HepG2 (cell line): ENCODE results near the gene VDAC2. TPM values are rescaled to one million over a fixed set of nuclear protein-coding genes. Genes with fewer than 3 reads are reported as not detected.

ENCODE experiments used
- ATAD3A ChIP-seq: sonication (generic); formaldehyde crosslinking; IDR thresholded peaks from 2 replicates; pipeline ENCODE4 v1.4.0; 2020; ENCODE audit warnings: missing genetic modification reagents
- ATF6 ChIP-seq: sonication (generic); formaldehyde crosslinking; conservative IDR thresholded peaks from 2 replicates; pipeline ENCODE4 v1.4.0; 2020; ENCODE audit warnings: missing genetic modification reagents
- ATF7-NPFF ChIP-seq: sonication (generic); formaldehyde crosslinking; IDR thresholded peaks from 2 replicates; pipeline ENCODE4 v1.8.1; 2023; ENCODE audit warnings: mild to moderate bottlenecking, low read depth, missing genetic modification reagents, moderate library complexity
- CENPBD1 ChIP-seq: sonication (generic); formaldehyde crosslinking; IDR thresholded peaks from 2 replicates; pipeline ENCODE4 v1.8.0; 2022; ENCODE audit warnings: missing genetic modification reagents, low read depth, mild to moderate bottlenecking, borderline replicate concordance
- KDM4B ChIP-seq: sonication (generic); formaldehyde crosslinking; IDR thresholded peaks from 2 replicates; pipeline ENCODE4 v1.4.0; 2020; ENCODE audit warnings: missing genetic modification reagents
- NFKB2 ChIP-seq: sonication (generic); formaldehyde crosslinking; IDR thresholded peaks from 2 replicates; pipeline ENCODE4 v1.4.0; 2020; ENCODE audit warnings: missing genetic modification reagents, borderline replicate concordance
- SOX13 ChIP-seq, 3 experiments: fragments of 450-650 bp in 1 of 3; sonication (generic) in 1 of 3; formaldehyde crosslinking in 1 of 3; IDR thresholded peaks in 2 of 3; conservative IDR thresholded peaks in 1 of 3; 2 replicates each; pipeline versions ENCODE4 v1.5.0 to v1.6.1; 2016 to 2020; ENCODE audit warnings: antibody characterized with exemption in 1 of 3, mild to moderate bottlenecking in 1 of 3, missing compliant biosample characterization in 1 of 3, missing genetic modification reagents in 1 of 3, moderate library complexity in 1 of 3
- TOPORS ChIP-seq: sonication (generic); formaldehyde crosslinking; IDR thresholded peaks from 2 replicates; pipeline ENCODE4 v1.8.0; 2023; ENCODE audit warnings: mild to moderate bottlenecking, missing genetic modification reagents
- ZBTB21 ChIP-seq: sonication (generic); formaldehyde crosslinking; IDR thresholded peaks from 2 replicates; pipeline ENCODE4 v1.4.0; 2020; ENCODE audit warnings: missing genetic modification reagents
- ZNF446 ChIP-seq: sonication (generic); formaldehyde crosslinking; IDR thresholded peaks from 2 replicates; pipeline ENCODE4 v1.5.0; 2020; ENCODE audit warnings: mild to moderate bottlenecking, missing genetic modification reagents
- ZNF550 ChIP-seq: sonication (generic); formaldehyde crosslinking; IDR thresholded peaks from 2 replicates; pipeline ENCODE4 v1.4.0; 2020; ENCODE audit warnings: mild to moderate bottlenecking, missing genetic modification reagents, borderline replicate concordance
- ZNF775 ChIP-seq: sonication (generic); formaldehyde crosslinking; IDR thresholded peaks from 2 replicates; pipeline ENCODE4 v1.4.0; 2020; ENCODE audit warnings: missing genetic modification reagents, mild to moderate bottlenecking, moderate library complexity, borderline replicate concordance
- polyA plus RNA-seq, 8 experiments: library from polyadenylated mRNA; depleted of rRNA in 3 of 8; stranded (reverse) in 7 of 8; unstranded in 1 of 8; fragments of >200 nt; fragmentation: Illumina TruSeq in 4 of 8; extraction: Trizol in 4 of 8; gene quantifications; 2 replicates each; pipeline versions ENCODE4 v1.2.1 to v1.2.3, GENCODE V29; 2011 to 2016; ENCODE audit warnings: low read depth in 4 of 8, missing spikeins in 1 of 8, mixed read lengths in 1 of 8; ENCODE audit not compliant: insufficient read depth in 1 of 8
- total RNA-seq, 5 experiments: library from RNA; depleted of rRNA; stranded (reverse); fragments of >200 nt; fragmentation: Illumina TruSeq; extraction: Trizol; gene quantifications; 2 replicates each; pipeline ENCODE4 v1.2.3, GENCODE V29; 2016; ENCODE audit warnings: low read depth in 1 of 5
- TF ChIP-seq, protein P1 (sequence below): sonication (generic); formaldehyde crosslinking; IDR thresholded peaks from 2 replicates; pipeline ENCODE4 v1.4.0; 2020; ENCODE audit warnings: low read depth, missing genetic modification reagents
- TF ChIP-seq, protein P2 (sequence below): IDR thresholded peaks from 2 replicates; pipeline ENCODE4 v1.6.1; 2016; ENCODE audit warnings: mild to moderate bottlenecking, missing biosample characterization, missing genetic modification reagents
- TF ChIP-seq, protein P3 (sequence below): sonication (generic); formaldehyde crosslinking; IDR thresholded peaks from 2 replicates; pipeline ENCODE4 v1.4.0; 2020; ENCODE audit warnings: missing genetic modification reagents
- TF ChIP-seq, protein P4 (sequence below): sonication (generic); formaldehyde crosslinking; IDR thresholded peaks from 2 replicates; pipeline ENCODE4 v1.4.0; 2020; ENCODE audit warnings: missing genetic modification reagents

VDAC2 gene
- total and polyA plus RNA-seq, 2 of the 13 experiments (the other 11 are each of a cell fraction or from before 2014, with no cell fraction given), result 67.9 to 222 TPM

DNA sequence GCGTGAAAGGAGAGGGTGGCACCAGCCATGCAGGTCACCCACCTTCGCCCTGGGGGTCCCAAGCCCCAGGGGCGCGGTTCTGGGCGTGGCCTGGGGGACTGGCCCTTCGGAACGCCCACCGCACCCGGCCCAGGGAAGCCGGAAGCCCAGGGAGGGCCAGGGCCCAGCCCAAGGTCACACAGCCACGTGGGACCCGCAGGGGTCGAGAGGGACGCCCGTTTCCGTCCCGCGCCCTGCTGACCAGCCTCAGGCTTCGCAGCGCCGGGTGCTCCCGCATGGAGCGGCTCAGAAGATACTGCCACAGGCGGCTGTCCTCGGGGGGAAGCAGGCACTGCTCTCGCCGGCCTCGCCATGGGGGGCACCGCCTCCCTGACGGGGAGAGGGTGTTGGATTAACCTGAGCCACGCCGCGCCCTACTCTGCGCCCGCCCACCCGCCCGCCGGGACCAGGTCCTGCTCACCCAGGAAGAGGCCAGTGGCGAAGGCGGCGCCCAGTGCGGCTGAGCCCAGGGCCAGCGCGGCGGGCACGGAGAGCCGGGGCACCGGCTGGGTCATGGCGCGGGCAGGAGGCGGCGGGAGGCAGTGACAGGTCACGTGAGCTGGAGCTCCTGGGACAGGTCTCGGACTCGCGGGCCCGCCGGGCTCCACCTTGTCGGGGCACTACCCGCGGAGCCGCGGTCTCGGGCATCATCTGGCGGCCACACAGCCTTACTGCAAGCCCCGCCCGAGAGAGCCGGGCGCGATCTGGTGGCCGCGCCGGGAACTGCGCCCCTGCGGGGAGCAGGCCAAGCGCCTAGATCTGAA lies 25.0 kb downstream of the VDAC2 start, which contains the start of gene COMTD1 (continued):
- TF ChIP-seq, protein P1, sequence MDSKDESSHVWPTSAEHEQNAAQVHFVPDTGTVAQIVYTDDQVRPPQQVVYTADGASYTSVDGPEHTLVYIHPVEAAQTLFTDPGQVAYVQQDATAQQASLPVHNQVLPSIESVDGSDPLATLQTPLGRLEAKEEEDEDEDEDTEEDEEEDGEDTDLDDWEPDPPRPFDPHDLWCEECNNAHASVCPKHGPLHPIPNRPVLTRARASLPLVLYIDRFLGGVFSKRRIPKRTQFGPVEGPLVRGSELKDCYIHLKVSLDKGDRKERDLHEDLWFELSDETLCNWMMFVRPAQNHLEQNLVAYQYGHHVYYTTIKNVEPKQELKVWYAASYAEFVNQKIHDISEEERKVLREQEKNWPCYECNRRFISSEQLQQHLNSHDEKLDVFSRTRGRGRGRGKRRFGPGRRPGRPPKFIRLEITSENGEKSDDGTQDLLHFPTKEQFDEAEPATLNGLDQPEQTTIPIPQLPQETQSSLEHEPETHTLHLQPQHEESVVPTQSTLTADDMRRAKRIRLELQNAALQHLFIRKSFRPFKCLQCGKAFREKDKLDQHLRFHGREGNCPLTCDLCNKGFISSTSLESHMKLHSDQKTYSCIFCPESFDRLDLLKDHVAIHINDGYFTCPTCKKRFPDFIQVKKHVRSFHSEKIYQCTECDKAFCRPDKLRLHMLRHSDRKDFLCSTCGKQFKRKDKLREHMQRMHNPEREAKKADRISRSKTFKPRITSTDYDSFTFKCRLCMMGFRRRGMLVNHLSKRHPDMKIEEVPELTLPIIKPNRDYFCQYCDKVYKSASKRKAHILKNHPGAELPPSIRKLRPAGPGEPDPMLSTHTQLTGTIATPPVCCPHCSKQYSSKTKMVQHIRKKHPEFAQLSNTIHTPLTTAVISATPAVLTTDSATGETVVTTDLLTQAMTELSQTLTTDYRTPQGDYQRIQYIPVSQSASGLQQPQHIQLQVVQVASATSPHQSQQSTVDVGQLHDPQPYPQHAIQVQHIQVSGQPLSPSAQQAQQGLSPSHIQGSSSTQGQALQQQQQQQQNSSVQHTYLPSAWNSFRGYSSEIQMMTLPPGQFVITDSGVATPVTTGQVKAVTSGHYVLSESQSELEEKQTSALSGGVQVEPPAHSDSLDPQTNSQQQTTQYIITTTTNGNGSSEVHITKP, result no peak
- TF ChIP-seq, protein P2, sequence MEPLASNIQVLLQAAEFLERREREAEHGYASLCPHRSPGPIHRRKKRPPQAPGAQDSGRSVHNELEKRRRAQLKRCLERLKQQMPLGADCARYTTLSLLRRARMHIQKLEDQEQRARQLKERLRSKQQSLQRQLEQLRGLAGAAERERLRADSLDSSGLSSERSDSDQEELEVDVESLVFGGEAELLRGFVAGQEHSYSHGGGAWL, result no peak; the same call in 1 of the 2 replicates
- TF ChIP-seq ATF6 (CRISPR knock-in tag) (no peak; the same call in 1 of the 2 replicates), ZNF775 (CRISPR knock-in tag) (peak; percentile 46; the same call in 1 of the 2 replicates), ZNF446 (CRISPR knock-in tag) (no peak; the same call in 1 of the 2 replicates), KDM4B (CRISPR knock-in tag) (0 out of 2 replicates have a peak, but pooled peaks have one; percentile 35), ATF7-NPFF (CRISPR knock-in tag) (peak; percentile 65), TOPORS (peak; percentile 87), NFKB2 (0 out of 2 replicates have a peak, but pooled peaks have one; percentile 32), ZNF550 (no peak), SOX13 (IDR thresholded peaks at IDR 0.05) (no peak), SOX13 (CRISPR knock-in tag; conservative IDR thresholded peaks at IDR 0.05 in 1 of 2, IDR thresholded peaks at IDR 0.05 in 1 of 2) (peak in 1 of 2 experiments; percentile 37; a peak in 1 of 4 replicates), ATAD3A (CRISPR knock-in tag) (no peak), CENPBD1 (CRISPR knock-in tag) (0 out of 2 replicates have a peak, but pooled peaks have one; percentile 33), ZBTB21 (no peak)
- TF ChIP-seq, protein P3, sequence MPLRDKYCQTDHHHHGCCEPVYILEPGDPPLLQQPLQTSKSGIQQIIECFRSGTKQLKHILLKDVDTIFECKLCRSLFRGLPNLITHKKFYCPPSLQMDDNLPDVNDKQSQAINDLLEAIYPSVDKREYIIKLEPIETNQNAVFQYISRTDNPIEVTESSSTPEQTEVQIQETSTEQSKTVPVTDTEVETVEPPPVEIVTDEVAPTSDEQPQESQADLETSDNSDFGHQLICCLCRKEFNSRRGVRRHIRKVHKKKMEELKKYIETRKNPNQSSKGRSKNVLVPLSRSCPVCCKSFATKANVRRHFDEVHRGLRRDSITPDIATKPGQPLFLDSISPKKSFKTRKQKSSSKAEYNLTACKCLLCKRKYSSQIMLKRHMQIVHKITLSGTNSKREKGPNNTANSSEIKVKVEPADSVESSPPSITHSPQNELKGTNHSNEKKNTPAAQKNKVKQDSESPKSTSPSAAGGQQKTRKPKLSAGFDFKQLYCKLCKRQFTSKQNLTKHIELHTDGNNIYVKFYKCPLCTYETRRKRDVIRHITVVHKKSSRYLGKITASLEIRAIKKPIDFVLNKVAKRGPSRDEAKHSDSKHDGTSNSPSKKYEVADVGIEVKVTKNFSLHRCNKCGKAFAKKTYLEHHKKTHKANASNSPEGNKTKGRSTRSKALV, result no peak
- TF ChIP-seq, protein P4, sequence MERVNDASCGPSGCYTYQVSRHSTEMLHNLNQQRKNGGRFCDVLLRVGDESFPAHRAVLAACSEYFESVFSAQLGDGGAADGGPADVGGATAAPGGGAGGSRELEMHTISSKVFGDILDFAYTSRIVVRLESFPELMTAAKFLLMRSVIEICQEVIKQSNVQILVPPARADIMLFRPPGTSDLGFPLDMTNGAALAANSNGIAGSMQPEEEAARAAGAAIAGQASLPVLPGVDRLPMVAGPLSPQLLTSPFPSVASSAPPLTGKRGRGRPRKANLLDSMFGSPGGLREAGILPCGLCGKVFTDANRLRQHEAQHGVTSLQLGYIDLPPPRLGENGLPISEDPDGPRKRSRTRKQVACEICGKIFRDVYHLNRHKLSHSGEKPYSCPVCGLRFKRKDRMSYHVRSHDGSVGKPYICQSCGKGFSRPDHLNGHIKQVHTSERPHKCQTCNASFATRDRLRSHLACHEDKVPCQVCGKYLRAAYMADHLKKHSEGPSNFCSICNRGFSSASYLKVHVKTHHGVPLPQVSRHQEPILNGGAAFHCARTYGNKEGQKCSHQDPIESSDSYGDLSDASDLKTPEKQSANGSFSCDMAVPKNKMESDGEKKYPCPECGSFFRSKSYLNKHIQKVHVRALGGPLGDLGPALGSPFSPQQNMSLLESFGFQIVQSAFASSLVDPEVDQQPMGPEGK (CRISPR knock-in tag), result peak; percentile 20; the same call in 1 of the 2 replicates
